ENCODE data around the gene SHISA7. TPM values are rescaled to one million over a fixed set of nuclear protein-coding genes. Genes with fewer than 3 reads are reported as not detected.
A peak's percentile ranks its signal among the peaks of the same experiment; 100 is the strongest.

SHISA7 gene
- total and polyA plus RNA-seq, 10 donors, result 0.03 to 0.27 TPM; not detected in 8

DNA sequence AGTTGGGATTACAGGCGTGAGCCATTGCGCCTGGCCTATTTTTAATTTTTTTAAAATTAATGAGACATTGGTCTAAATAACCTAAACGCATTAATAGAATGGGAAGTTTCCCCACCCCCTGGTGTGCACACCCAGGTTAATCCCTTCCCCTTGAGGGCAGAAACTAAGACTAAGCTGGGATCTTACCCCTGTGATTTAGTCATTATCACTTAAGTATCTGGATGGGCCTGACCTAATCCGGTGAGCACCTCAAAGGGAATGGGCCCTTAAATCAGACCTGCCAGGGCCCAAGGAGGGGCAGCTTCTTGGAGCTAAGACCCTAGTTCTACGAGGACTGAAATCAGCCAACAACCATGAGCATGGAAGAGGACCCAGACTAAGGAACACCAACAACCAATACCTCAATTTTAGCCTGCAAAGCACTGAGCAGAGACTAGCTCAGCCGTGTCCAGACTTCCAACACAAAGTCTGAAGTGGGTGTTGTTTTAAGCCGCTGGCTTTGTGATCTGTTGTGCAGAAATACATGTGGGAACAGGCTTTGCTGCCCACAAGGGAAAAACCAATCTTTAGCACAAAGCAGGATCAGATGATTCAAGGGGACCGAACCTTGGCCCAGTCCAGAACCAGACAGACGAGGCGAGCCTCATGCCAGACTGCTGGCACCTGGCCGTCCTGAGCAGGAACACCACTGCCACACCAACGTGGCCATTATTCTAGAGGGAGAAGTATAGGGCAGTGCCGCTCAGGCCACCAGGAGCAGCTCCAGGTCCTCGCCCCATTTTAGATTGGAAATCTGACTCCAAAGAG, 42.6 kb downstream of the SHISA7 start:
- WGBS, 5 donors, result 89 to 96% (median 92%) methylated on average over 14 of the region's 14 CpGs
- Histone ChIP-seq H3K27ac (no peak overlapping the region), H3K36me3 (peaks cover 0 to 60% (median 38%) of the 10 kb centered on the region in 6 donors), H3K4me1 (peaks cover 0 to 47% (median 3%) of the 10 kb centered on the region in 6 donors), H3K4me3 (no peak overlapping the region), H3K27me3 (replicated peaks in 1 of 7) (no peaks in the 10 kb centered on the region), H3K9me3 (no peaks in the 10 kb centered on the region)
- no peak for DNase-seq
- intact Hi-C loops (cut with DNase I; ENCODE audit: low total_unique reads), result no loop called here
- TF ChIP-seq POLR2AphosphoS5 (IDR thresholded peaks at IDR 0.05), result peak in 2 of 3 donors; percentile 19 to 35
- TF ChIP-seq CTCF (IDR thresholded peaks at IDR 0.05 in 8 of 11, conservative IDR thresholded peaks at IDR 0.05 in 3 of 11), result no peak
- no peak for TF ChIP-seq POLR2A (IDR thresholded peaks at IDR 0.05)

- Histone ChIP-seq H3K4me3 (peak overlapping the region in 1 of 8 donors; percentile 10), H3K27ac (peak overlapping the region in 6 of 8 donors; percentile 9 to 81 (median 63)), H3K27me3 (replicated peaks in 1 of 7) (no peaks in the 10 kb centered on the region), H3K9me3 (no peaks in the 10 kb centered on the region), H3K4me1 (peaks cover 0 to 29% (median 2%) of the 10 kb centered on the region in 6 donors), H3K36me3 (peaks cover 0 to 39% (median 30%) of the 10 kb centered on the region in 6 donors)
- intact Hi-C loops (cut with DNase I; ENCODE audit: low total_unique reads), result no loop called here
- 44 to 84% (median 62%) methylated on average over 12 of the region's 12 CpGs for WGBS, 5 donors
- TF ChIP-seq POLR2A (IDR thresholded peaks at IDR 0.05) (no peak), POLR2AphosphoS5 (IDR thresholded peaks at IDR 0.05) (no peak), CTCF (IDR thresholded peaks at IDR 0.05 in 8 of 11, conservative IDR thresholded peaks at IDR 0.05 in 3 of 11) (no peak)
- no peak for DNase-seq
These were observed 44.7 kb downstream of the SHISA7 start for GRCh38 chr19:55398200-55398925.

DNA sequence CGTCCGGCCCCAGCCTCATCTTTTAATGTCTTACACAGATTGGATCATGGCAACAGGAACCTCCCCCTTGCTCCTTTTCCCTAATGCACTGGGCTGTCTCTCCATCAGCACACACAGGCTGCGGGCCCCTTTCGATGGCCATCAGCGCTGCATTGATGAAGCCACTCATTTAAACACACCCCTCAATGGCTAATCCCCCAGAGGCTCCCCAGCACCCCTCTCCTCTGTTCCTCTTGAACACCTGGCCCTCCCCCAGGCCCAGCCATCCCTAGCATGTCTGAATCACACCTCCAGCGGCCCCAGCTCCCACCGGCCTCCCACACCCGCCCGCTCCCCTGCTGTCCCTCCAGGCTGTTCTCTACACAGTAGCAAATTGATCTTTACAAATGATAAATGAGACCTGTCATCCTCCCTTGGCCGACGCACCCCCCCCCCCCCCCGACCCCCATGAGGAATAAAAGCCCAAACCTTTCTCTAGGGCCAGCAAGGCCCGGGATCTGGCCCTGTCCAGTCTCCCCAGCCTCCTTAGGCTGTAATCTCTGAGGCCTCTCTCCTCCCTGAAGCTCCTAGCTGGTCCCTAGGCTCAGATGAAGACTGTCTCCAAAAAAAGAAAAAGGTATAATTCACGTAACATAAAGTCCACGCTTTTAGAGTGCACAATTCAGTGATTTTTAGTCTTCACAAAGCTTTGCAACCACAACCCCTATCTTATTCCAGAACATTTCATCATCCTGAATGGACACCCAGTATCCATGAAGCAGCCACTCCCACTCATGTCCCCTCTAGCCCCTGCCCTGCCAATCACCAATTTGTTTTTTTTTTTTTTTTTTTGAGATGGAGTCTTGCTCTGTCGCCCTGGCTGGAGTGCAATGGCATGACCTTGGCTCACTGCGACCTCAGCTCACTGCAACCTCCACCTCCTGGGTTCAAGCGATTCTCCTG, 50.0 kb downstream of the SHISA7 start:
- no peaks in the 10 kb centered on the region for H3K9me3 ChIP-seq
- H3K4me3 ChIP-seq, result no peak overlapping the region
- peaks cover 4 to 48% (median 34%) of the 10 kb centered on the region in 6 donors for H3K36me3 ChIP-seq
- 81 to 88% (median 85%) methylated on average over 18 of the region's 18 CpGs for WGBS, 5 donors
- H3K4me1 ChIP-seq, result peaks cover 14 to 38% (median 26%) of the 10 kb centered on the region in 6 donors
- intact Hi-C loops (cut with DNase I; ENCODE audit: low total_unique reads), result no loop called here
- no peak for TF ChIP-seq CTCF (IDR thresholded peaks at IDR 0.05 in 8 of 11, conservative IDR thresholded peaks at IDR 0.05 in 3 of 11)
- peak in 1 of 3 donors; percentile 1 for TF ChIP-seq POLR2AphosphoS5 (IDR thresholded peaks at IDR 0.05)
- no peak for TF ChIP-seq POLR2A (IDR thresholded peaks at IDR 0.05)
- H3K27ac ChIP-seq, result no peak overlapping the region
- no peak for DNase-seq
- H3K27me3 ChIP-seq (replicated peaks in 1 of 7), result no peaks in the 10 kb centered on the region

Data from spleen (tissue), 11 donors.